NK-92 treated with Interleukin-12 subunit alpha and Interleukin-12 subunit beta, amount 100 ng/mL, for 24 hours (cell line): ENCODE data around the gene TNIK.

Experiments used
- DNase-seq: peaks from one replicate; lab custom pipeline; 2025; lab: John Stamatoyannopoulos, UW

The TNIK gene

GRCh38 chr3:171281256-171281992 is 178.8 kb downstream of the TNIK start:
- DNase-seq = no peak

DNA sequence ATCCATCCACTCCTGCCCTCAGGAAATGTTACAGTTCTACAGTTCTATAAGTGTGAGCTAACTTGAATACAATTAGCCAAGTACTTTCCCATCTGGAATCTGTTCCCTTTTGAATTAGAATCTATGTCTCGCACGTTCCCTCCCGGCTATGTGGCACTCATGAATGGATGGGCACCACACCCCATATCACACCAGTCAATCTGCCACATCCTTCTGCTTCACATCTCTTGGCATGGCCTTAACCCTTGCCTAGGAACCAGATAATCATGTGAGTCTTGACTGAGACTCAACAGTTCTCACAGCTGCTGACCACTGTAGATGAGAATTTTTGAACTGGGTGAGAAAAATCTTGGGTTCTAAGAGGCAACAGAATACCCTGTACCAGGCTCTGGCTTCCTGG is 180.2 kb downstream of the TNIK start:
- DNase-seq = no peak

GRCh38 chr3:171278299-171278590 is 182.0 kb downstream of the TNIK start:
- DNase-seq = no peak

DNA sequence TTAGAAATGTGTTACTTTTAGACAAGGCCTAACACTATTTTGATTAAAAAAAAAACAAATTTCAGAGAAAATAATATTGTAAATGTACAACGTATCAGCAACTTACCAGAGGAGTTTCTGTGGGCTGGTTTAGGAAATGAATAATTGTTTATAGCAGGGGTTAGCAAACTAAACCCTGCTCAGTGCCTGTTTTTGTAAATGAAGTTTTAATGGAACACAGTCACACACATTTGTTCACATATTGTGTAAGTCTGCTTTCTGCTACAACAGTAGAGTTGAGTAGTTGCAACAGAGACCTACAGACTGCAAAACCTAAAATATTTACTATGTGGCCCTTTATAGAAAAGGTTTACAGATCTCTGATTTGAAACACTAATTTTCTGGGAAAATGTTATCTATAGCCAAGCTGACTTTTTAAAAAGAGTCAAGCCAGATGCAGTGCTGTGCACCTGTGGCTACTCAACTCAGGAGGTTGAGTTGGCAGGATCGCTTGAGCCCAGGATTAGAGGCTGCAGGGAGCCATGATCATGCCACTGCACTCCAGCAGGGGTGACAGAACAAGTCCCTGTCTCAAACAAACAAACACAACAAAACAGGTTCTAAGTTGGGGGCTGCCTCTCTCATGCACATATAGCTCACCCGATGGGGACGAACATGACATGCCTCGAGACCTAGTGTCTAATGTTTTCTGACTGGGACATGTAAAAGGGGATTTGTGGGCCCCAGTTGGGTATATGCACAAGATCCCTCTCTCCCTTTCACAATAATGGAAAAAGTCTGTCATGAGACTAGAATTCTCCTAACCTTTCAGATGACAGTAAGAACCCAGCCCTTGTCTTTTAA is 182.5 kb downstream of the TNIK start:
- no peak for DNase-seq

DNA sequence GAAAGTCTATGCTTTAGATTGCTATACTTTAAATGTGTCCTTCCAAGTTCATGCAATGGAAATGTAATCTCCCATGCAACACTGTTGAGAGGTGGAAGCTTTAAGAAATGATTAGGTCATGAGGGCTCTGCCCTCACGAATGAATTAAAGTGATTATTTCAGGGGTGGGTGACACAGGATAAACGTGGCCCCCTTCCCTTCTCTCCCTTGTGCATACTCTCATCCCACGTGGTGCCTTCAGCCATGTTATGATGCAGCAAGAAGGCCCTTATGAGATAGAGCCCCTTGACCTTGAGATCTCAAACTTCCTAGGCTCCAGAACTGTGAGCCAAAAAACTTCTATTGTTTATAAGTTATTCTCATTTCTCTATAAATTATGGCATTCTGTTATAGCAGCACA is 183.3 kb downstream of the TNIK start:
- no peak for DNase-seq

DNA sequence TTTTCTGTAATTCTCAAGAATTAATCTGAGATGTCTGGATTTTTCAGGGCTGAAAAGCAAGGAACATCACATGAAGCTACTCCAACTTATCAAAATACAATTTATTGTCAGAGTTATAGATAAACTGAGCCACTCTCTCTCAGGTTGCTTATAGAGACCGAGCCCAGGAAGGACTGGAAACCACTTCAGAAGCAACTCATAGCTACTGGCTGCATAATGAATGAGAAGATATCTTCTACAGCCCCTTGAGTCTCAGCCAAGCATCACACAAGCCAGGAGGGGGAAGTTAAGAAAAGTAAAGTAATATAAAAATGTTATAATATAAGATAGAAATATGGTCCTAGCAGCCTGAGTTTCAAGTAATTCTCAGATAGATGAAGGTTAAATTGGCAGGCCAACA is 186.0 kb downstream of the TNIK start:
- no peak for DNase-seq

DNA sequence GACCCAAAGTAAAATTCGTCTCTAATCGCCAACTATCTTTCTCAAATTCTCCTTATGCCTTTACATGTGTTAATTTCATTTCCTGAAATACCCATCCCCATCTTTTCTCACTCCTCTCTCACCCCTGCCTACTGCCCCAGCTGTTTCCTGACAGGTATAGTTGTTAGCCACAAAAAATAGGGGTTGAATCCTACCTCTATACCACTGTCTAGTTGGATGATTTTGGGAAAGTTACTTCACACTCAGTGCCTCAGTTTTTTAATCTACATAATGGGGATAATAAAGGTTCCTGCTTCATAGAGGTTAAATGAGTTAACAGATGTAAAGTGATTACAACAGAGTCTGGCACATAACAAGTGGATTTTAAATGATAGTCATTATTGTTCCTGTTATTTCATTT is 189.7 kb downstream of the TNIK start:
- no peak for DNase-seq

DNA sequence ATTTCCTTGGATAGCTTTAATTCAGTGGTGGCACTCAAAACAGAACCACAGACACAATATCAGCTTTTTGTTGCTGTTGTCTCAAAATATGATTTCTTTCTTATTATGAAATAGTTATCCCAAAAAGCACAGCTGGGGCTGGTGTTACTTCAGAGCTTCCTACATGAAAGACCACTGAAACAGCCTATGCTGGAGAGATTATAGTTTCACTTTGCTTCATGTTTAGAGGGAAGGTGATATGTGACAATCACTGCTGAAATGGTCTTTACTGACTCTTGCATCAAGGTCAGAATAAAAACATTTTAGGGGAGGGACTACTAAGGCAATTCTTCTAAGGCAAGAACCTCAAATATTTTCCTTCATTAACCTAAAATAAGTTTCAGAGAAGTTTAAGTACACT is 190.7 kb downstream of the TNIK start:
- no peak for DNase-seq

- DNase-seq = no peak
Observed at GRCh38 chr3:171268677-171269076, 191.5 kb downstream of the TNIK start.

- DNase-seq = no peak
Observed at GRCh38 chr3:171267104-171267503, 193.1 kb downstream of the TNIK start.

DNA sequence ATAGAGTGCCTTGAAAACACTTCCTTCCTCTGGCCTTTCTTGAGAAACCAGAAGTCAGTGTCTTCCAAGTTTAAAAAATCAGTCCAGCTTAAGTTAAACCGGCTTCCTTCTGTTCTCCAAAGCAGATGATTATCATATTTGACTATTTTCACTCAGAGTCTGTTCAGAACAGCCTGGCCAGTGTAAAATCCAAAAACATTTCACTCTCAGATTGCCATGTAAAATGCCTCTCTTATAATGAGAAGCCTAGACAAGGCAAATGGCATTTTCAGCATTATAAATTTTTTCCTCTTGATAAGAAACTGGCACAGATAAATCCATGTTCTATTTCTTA is 193.5 kb downstream of the TNIK start:
- DNase-seq = no peak

DNA sequence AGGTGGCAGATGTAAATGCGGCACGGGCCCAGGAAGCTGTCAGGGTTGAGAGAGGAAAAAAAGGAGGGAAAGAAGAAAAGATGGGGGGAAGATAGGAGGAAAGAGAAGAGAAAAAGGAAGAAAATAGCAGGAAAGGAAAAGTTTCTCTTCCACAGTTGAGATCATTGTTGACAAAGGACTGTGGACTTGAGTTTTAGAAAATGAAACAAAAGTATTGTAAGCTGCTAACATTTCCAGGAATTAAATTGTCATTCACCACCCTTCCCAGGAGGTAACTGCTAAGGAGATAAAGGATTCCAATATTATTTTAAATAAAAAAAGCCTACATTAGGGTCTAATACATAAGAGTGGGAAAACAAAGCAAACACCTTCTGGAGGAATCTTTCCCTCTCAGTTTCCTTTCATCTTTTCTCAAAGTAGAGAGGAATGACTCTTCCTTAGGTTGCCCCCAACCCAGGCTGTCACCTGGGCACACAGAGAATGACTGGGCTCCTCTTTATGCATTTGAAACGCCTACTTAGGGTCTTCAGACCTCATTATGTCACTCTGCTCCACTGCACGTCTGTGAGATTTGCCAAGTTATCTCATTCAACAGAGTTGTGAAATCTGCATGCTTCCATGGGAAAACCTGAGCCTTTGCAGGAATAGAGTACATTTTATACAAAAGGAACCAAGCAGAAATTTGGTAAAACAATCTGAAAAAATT is 194.0 kb downstream of the TNIK start:
- DNase-seq = no peak

GRCh38 chr3:171264758-171265157 is 195.4 kb downstream of the TNIK start:
- DNase-seq = no peak

GRCh38 chr3:171262431-171262830 is 197.8 kb downstream of the TNIK start:
- no peak for DNase-seq

- no peak for DNase-seq
Observed at GRCh38 chr3:171261487-171261886, 198.7 kb downstream of the TNIK start.

DNA sequence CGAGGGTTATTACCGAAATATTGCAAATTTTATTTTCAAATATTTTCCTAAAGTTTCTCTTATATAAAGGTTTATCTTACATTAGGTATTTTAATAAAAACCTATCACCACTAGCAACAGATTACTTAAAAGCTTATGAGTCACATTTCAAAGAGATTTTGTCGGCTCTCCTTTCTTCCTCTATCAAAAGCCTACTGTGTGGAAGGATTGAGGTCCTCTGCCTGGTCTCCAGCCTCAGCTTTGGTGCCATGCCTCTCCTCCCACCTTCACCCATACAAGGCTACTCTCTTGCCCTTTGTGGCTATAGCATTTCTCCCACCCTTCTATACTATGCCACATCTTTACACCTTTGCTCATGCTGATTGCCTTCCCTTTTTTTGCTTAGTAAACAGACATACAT is 199.3 kb downstream of the TNIK start:
- DNase-seq = no peak

- DNase-seq = no peak
Observed at GRCh38 chr3:171260466-171260865, 199.7 kb downstream of the TNIK start.

GRCh38 chr3:171258316-171258715 is 201.9 kb downstream of the TNIK start:
- DNase-seq = no peak

DNA sequence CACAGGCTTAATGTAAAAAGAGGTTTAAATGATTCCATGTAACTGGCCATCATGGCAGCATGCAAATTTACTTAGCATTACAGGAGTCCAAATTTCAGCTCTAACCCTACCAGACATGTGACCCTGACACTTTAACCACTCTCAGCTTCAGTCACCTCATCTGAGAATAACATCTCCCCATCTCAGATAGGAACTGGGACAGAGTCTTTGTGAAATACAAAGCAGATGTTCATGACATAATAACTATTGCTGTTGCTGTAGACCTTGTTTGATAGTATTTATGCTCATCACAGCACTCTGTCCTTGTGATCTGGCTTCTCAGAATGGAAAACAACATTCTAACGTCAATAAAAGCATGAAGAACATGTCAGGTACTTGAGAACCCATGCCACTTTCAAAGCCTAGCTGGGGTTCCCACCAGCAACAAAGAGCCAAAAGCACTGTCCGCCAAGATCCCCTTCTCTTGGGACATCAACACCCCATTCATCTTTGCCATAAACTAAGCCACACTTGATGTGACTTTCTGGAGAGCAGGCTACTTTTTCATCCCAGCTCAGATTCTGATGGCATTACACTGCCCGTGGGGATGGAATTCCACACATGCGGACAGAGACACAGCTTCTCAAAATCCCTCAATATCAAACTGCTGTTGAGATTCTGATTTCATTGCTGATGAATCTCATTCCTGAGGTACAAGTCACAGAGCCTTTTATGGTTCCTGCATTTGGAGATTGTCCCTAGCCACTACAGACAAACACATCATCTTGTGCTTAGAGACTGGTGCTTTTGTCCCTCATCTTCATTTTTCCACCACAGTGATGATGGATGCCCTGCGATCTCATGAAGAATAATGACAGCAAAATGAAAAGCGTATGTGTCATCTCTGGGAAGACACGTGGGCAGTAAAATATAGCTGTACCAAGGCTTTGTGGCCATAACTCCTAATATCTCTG is 202.7 kb downstream of the TNIK start:
- no peak for DNase-seq

DNA sequence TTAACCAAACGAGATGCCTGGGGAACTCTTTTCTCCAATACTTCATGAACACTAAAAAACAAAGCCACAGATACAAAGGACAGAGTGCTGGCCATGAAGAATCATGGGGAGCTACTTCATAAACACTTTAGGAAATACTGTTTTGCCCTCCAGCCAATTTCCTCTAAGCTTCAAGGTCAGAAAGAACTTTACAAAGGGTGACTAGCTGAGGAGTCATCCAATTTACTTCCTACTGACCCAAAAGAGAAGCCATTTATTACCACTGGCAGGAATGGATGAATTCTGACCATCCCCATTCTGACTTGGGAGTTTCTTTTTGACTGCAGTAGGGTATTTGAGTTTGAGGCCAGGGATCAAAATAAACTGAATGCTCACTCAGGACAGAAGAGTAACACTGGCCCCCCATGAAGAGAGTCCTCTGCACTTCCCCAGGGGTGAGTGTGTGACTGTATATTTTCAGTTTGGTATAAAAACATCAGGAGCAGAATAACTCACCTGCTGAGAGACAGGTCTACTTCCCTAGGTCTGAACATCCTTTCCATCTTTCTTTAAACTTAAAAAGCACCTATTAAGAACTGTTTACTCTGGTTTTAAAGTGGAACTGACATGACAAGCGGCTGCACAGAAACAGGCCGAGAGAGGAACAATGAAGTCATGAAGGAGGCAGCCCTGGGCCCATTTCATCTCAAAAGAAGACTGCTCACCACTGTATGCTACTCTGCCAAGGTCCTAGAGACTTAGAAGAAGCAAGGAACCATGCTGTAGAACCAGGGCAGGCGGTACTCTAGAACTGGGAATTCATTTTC is 203.6 kb downstream of the TNIK start:
- DNase-seq = no peak

GRCh38 chr3:171255236-171255806 is 204.9 kb downstream of the TNIK start:
- DNase-seq = no peak
